Activated CD4-positive, alpha-beta memory T cell treated with anti-CD3 and anti-CD28 coated beads for 36 hours (primary cell): ENCODE data around the gene URM1. TPM values are rescaled to one million over a fixed set of nuclear protein-coding genes. Genes with fewer than 3 reads are reported as not detected.
"Not testable (repeated sequence)": the region's sequence is repeated elsewhere in the genome, so short reads cannot be mapped to it uniquely, and the experiment has no call there.

Source experiments
- CTCF ChIA-PET: fragments of 350-600 bp; sonication (Branson Sonifier 250); formaldehyde crosslinking; loops from one replicate; lab custom pipeline; 2021; ENCODE audit warnings: antibody characterized with exemption, inconsistent platforms; lab: Charles Lee
- POLR2A ChIA-PET: fragments of 350-600 bp; sonication (Branson Sonifier 250); formaldehyde crosslinking; loops from one replicate; lab custom pipeline; 2021; ENCODE audit warnings: antibody characterized with exemption; lab: Charles Lee
- DNase-seq: peaks from one replicate; pipeline ENCODE4 v3.0.0-alpha.2; 2020
- H3K27ac Mint-ChIP-seq: one replicate; pipeline ENCODE4 v1.8.0; 2021; ENCODE audit warnings: mixed read lengths
- H3K27me3 Mint-ChIP-seq: one replicate; pipeline ENCODE4 v1.8.0; 2021; ENCODE audit warnings: mixed read lengths
- H3K36me3 Mint-ChIP-seq: one replicate; pipeline ENCODE4 v1.8.0; 2021; ENCODE audit warnings: mixed read lengths
- H3K4me1 Mint-ChIP-seq: one replicate; pipeline ENCODE4 v1.8.0; 2021; ENCODE audit warnings: low read depth, mixed read lengths
- H3K4me3 Mint-ChIP-seq: one replicate; pipeline ENCODE4 v1.8.0; 2021; ENCODE audit warnings: mild to moderate bottlenecking, mixed read lengths
- H3K9me3 Mint-ChIP-seq: one replicate; pipeline ENCODE4 v1.8.0; 2021; ENCODE audit warnings: mixed read lengths
- intact Hi-C: fragments of 100-400 bp; cut with micrococcal nuclease; formaldehyde crosslinking; loops from one replicate; pipeline ENCODE4 v1.15.1; 2023
- total RNA-seq, 2 experiments: library from RNA; stranded (reverse); gene quantifications; one replicate each; pipeline ENCODE4 v1.2.3, GENCODE V29; 2021

The URM1 gene
- total RNA-seq, 2 experiments from 2014 or later, result 45.9 to 50.0 TPM

DNA sequence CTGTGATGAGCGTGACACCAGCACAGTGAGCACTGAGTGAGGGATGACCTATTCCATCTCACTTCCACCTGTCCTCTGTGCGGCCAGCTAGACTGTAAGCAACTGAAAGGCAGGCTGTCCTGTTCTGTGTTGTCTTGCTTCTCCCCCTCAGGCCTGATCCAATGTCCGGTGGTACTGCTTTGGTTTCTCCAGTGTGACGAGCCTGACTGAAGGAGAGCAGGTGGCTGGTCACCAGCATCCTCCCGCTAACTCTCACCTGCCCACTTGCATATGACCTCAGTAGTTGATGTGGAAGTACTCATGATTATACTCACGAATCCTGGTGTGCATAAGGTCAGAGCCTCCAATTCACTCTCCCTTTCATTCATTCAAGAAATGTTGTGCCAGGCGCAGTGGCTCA is 33.2 kb upstream of the URM1 start:
- H3K27ac Mint-ChIP-seq, result no peak overlapping the region
- peaks cover 5% of the 10 kb centered on the region for H3K36me3 Mint-ChIP-seq
- ChIA-PET POLR2A (interaction anchor here (0.7 kb wide), 1 partner anchor 115 kb away, joined by 5 read pairs; no protein-coding TSS in a partner anchor), CTCF (no interaction called here)
- no peaks in the 10 kb centered on the region for H3K9me3 Mint-ChIP-seq
- no peaks in the 10 kb centered on the region for H3K27me3 Mint-ChIP-seq
- DNase-seq, result no peak
- intact Hi-C loops, result no loop called here
- no peak overlapping the region for H3K4me3 Mint-ChIP-seq
- H3K4me1 Mint-ChIP-seq, result peaks cover 5% of the 10 kb centered on the region

DNA sequence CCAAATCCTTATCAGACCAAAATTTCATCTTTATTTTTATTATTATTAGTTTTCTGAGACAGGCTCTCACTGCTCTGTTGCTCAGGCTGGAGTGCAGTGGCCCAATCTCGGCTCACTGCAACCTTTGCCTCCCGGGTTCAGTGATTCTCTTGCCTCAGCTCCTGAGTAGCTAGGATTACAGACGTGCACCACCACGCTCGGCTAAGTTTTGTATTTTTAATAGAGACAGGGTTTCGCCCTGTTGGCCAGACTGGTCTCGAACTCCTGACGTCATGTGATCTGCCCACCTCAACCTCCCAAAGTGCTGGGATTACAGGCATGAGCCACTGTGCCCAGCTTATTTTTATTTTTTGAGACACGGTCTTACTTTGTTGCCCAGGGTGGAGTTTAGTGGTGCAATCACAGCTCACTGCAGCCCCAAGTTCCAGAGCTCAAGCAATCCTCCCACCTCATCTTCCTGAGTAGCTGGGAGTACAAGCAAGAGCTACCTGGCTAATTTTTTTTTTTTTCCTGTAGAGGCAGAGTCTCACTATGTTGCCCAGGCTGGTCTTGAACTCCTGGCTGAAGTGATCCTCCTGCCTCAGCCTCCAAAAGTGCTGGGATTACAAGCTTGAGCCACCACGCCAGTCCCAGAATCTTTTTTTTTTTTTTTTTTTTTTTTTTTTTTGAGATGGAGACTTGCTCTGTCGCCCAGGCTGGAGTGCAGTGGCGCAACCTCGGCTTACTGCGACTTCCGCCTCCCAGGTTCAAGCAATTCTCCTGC is 32.1 kb upstream of the URM1 start:
- ChIA-PET POLR2A (interaction anchor here (1.2 kb wide), 1 partner anchor 32 kb away, joined by 3 read pairs; the partner anchor contains the start of gene URM1), CTCF (interaction anchor here (1.8 kb wide), 1 partner anchor 44 kb away, joined by 6 read pairs; no protein-coding TSS in a partner anchor)
- H3K9me3 Mint-ChIP-seq, H3K36me3 Mint-ChIP-seq, DNase-seq, H3K4me1 Mint-ChIP-seq, intact Hi-C loops, H3K27ac Mint-ChIP-seq, H3K27me3 Mint-ChIP-seq: not testable (repeated sequence)
- peak overlapping the region; percentile 90 for H3K4me3 Mint-ChIP-seq

DNA sequence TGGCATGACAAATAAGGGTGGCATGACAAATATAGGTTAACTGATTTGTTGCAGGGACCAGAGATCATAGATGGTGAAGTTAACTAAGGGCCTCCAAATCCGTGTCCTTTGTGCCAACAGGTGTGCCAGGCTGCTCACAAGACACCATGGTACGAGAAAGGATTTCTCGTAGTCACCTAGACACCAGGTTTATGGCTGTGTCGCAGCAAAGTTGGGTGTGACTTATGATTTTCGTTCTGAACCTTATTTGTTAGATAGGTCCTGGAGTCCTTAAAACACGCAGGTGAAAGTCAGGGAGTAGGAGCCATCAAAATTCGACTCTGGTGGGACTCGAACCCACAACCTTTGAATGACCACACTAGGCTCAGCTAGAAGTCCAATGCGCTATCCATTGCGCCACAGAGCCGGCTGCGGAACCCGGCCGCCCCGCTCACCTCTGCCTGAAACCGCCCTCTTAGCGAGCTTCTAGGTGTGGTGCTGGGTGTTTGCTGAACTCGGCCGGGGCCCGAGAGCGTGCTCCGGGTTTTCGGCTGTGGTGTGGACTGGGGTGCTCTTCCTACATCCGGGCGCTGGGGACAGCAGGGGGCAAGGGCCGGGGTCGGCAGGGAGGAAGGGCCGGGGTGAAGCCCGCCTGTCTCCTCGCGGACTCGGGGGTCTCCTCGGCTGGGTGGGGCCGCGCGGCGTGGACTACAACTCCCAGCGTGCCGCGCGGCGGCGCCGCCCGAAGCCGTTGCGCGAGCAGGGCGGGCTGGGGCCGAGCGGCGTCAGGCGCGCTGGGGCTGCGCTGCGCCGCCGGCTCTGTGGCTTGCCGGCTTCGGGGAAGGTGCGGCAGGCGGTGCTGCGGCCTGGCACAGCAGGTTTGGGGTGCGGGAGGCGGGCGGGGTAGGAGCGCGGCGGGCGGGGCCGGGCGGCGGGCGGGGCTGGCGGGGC is 31.1 kb upstream of the URM1 start, which contains the start of gene SLC27A4:
TSS of gene SLC27A4 (plus strand) at position 767 of the 930 bp plus-strand sequence. CDS start 2,606 bp downstream, outside the sequence.
- POLR2A ChIA-PET, result interaction anchor here (0.6 to 1.2 kb wide), 3 partner anchors 13 to 79 kb away, joined by 3 read pairs; partner anchors contain the start of gene URM1
- H3K27me3 Mint-ChIP-seq, result no peaks in the 10 kb centered on the region
- peak within 1 kb of the TSS; percentile 76 for H3K27ac Mint-ChIP-seq

DNA sequence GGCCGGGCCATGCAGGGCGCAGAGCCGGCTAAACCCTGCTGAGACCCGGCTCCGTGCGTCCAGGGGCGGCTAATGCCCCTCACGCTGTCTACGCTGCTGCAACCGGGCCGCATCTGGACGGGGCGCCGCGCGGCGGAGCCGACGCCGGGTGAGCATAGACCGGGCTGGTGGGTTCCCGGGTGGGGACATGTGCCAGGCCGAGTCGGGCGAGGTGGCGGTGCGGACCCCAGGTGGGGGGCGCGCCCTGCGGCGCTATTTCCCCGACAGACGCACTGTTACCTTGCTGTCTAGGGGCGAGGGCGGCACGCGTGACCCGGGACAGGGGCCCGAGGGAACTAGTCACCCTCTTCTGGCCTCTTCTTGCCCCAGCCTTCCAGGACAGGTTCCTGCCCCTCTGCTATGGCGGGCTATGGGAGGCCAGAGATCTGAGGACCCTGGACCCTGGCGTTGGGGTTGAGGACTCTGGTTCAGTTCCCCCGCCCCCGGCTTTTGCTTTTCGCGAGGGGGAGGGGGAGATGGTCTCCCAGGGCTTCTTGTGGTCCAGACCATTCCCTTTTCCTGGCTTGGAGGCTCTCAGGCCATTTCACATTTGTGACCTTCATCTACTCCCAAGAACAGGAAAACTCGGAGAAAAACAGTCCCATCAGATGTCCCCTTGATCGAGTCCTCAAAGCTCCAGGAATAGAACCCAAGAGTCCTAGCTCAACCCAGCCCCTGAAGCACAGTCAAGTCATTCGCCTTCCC is 30.3 kb upstream of the URM1 start:
- H3K4me3 Mint-ChIP-seq, result peak overlapping the region; percentile 90
- DNase-seq, result no peak
- CTCF ChIA-PET, result interaction anchor here (0.5 to 2.1 kb wide), 28 partner anchors 12 to 1840 kb away, joined by 3 to 19 read pairs (median 4); partner anchors contain the start of genes CIZ1, GOLGA2, SWI5 and URM1
- H3K27me3 Mint-ChIP-seq, result no peaks in the 10 kb centered on the region
- intact Hi-C loops, result loop anchor here (1.0 to 2.0 kb wide), 4 partner anchors 19 to 90 kb away; partner anchors contain the start of genes COQ4, TRUB2 and URM1
- peak overlapping the region; percentile 76 for H3K27ac Mint-ChIP-seq
- H3K36me3 Mint-ChIP-seq, result peaks cover 6% of the 10 kb centered on the region
- peaks cover 5% of the 10 kb centered on the region for H3K4me1 Mint-ChIP-seq
- POLR2A ChIA-PET, result interaction anchor here (0.6 to 1.0 kb wide), 3 partner anchors 18 to 115 kb away, joined by 3 to 5 read pairs (median 3); partner anchors contain the start of gene ODF2
- no peaks in the 10 kb centered on the region for H3K9me3 Mint-ChIP-seq

More for the DNA sequence above, 31.1 kb upstream of the URM1 start, which contains the start of gene SLC27A4:
- CTCF ChIA-PET, result interaction anchor here (0.6 to 1.8 kb wide), 2 partner anchors 45 to 85 kb away, joined by 3 to 6 read pairs; no protein-coding TSS in a partner anchor
- Mint-ChIP-seq H3K9me3 (no peaks in the 10 kb centered on the region), H3K4me1 (peaks cover 5% of the 10 kb centered on the region), H3K4me3 (peak within 1 kb of the TSS; percentile 90), H3K36me3 (peaks cover 6% of the 10 kb centered on the region)
- peak; percentile 84 for DNase-seq
- intact Hi-C loops, result loop anchor here (1.0 to 2.0 kb wide), 3 partner anchors 18 to 89 kb away; partner anchors contain the start of genes COQ4, TRUB2 and URM1

DNA sequence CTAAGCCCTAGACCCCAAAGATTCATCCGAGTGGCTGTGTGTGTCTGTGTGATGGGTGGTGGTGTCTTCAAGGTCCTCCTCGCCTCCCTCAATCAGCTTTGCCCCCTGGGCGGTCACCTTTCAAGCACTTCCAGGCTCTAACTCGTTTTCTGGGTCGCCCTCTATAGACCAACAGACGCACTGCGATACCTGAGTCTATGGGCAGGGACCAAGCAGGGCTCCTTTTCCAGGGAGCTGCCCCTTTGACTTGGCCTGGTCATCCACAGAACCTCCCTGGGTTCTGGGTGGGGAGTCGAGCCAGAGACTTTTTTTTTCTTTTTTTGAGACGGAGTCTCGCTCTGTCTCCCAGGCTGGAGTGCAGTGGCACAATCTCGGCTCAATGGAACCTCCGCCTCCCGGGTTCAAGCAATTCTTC is 29.7 kb upstream of the URM1 start:
- CTCF ChIA-PET, result interaction anchor here (0.6 to 2.1 kb wide), 26 partner anchors 12 to 1840 kb away, joined by 3 to 19 read pairs (median 4); partner anchors contain the start of genes CIZ1, GOLGA2, SWI5 and URM1
- H3K36me3 Mint-ChIP-seq, result peaks cover 6% of the 10 kb centered on the region
- peak overlapping the region; percentile 90 for H3K4me3 Mint-ChIP-seq
- no peaks in the 10 kb centered on the region for H3K27me3 Mint-ChIP-seq
- peak overlapping the region; percentile 76 for H3K27ac Mint-ChIP-seq
- POLR2A ChIA-PET, result interaction anchor here (0.6 to 1.0 kb wide), 4 partner anchors 17 to 114 kb away, joined by 3 to 5 read pairs (median 3); partner anchors contain the start of gene ODF2
- peak; percentile 83 for DNase-seq
- no peaks in the 10 kb centered on the region for H3K9me3 Mint-ChIP-seq
- intact Hi-C loops, result loop anchor here (1.0 to 2.0 kb wide), 3 partner anchors 29 to 91 kb away; partner anchors contain the start of gene URM1
- peaks cover 5% of the 10 kb centered on the region for H3K4me1 Mint-ChIP-seq

DNA sequence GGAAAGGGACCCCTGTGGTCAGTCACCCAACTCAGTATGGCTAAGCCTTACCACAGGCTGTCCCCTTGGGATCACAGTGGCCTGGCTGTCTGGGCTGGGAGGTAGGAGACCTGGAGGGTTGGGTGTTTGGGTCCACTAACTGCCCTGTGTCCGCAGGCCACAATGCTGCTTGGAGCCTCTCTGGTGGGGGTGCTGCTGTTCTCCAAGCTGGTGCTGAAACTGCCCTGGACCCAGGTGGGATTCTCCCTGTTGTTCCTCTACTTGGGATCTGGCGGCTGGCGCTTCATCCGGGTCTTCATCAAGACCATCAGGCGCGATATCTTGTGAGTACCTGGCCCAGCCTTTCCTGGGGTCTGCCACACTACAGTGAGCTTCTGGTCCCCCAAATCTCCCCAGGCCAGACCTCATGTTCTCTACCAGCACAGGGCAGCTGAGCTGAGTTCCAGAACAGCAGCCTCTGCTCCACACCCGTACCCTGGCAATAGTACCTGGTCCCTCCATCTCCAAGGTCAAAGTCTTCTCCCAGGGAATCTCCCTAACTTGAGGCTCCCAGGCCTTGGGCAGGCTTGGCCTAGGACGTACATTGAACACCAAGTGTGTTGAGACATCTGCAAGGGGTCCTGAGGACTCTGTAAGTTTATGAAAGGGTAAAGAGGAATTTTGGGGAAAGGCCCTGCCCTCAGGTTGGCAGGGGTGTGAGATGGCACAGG is 28.0 kb upstream of the URM1 start:
- H3K9me3 Mint-ChIP-seq, result no peaks in the 10 kb centered on the region
- ChIA-PET CTCF (interaction anchor here (1.5 to 2.0 kb wide), 2 partner anchors 28 to 48 kb away, joined by 3 to 7 read pairs; partner anchors contain the start of gene URM1), POLR2A (no interaction called here)
- peaks cover 5% of the 10 kb centered on the region for H3K4me1 Mint-ChIP-seq
- H3K27ac Mint-ChIP-seq, result no peak overlapping the region
- intact Hi-C loops, result no loop called here
- no peaks in the 10 kb centered on the region for H3K27me3 Mint-ChIP-seq
- no peak for DNase-seq
- no peak overlapping the region for H3K4me3 Mint-ChIP-seq
- H3K36me3 Mint-ChIP-seq, result peaks cover 6% of the 10 kb centered on the region

DNA sequence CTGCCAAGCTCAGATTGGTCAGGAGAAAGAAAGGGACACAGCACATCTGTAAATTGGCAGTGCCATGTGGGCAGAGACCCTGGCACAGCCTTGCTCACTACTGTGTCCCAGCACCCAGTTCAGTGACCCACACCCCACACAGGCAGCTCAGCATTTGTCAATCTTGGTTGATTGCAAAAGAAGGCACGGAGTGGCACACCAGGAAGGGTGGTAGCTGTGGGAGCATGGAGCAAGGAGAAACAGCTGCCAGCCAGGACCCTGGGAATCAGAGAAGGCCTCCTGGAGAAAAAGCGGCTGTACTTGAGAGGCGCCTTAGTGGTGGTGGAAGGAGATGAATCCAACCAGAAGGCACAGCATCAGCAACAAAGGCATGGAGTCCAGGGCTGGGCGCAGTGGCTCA is 27.3 kb upstream of the URM1 start:
- Mint-ChIP-seq H3K36me3 (peaks cover 8% of the 10 kb centered on the region), H3K4me3 (no peak overlapping the region), H3K9me3 (no peaks in the 10 kb centered on the region), H3K4me1 (peaks cover 5% of the 10 kb centered on the region), H3K27ac (no peak overlapping the region), H3K27me3 (no peaks in the 10 kb centered on the region)
- ChIA-PET POLR2A (no interaction called here), CTCF (interaction anchor here (0.8 to 2.0 kb wide), 2 partner anchors 48 to 219 kb away, joined by 3 to 7 read pairs; no protein-coding TSS in a partner anchor)
- intact Hi-C loops, result no loop called here
- DNase-seq, result no peak

DNA sequence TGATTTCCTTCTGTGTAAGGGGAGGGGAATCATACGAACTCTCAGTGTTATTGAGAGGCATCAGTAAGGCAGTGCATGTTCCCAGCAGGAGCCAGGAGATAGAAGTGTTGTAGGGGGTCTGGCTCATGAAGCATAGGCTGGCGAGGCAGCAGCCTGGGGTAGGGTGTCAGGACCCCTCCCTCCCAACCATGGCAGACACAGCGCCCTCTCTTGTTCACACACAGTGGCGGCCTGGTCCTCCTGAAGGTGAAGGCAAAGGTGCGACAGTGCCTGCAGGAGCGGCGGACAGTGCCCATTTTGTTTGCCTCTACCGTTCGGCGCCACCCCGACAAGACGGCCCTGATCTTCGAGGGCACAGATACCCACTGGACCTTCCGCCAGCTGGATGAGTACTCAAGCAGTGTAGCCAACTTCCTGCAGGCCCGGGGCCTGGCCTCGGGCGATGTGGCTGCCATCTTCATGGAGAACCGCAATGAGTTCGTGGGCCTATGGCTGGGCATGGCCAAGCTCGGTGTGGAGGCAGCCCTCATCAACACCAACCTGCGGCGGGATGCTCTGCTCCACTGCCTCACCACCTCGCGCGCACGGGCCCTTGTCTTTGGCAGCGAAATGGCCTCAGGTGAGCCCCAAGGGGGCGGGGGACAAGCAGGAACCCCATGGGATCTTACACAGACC is 26.1 kb upstream of the URM1 start:
- Mint-ChIP-seq H3K4me3 (no peak overlapping the region), H3K27ac (no peak overlapping the region), H3K36me3 (peaks cover 13% of the 10 kb centered on the region), H3K4me1 (peaks cover 5% of the 10 kb centered on the region), H3K9me3 (no peaks in the 10 kb centered on the region), H3K27me3 (no peaks in the 10 kb centered on the region)
- DNase-seq, result no peak
- intact Hi-C loops, result no loop called here
- ChIA-PET CTCF (interaction anchor here (0.8 to 2.0 kb wide), 4 partner anchors 17 to 220 kb away, joined by 3 to 7 read pairs (median 4); partner anchors contain the start of gene CERCAM), POLR2A (no interaction called here)

DNA sequence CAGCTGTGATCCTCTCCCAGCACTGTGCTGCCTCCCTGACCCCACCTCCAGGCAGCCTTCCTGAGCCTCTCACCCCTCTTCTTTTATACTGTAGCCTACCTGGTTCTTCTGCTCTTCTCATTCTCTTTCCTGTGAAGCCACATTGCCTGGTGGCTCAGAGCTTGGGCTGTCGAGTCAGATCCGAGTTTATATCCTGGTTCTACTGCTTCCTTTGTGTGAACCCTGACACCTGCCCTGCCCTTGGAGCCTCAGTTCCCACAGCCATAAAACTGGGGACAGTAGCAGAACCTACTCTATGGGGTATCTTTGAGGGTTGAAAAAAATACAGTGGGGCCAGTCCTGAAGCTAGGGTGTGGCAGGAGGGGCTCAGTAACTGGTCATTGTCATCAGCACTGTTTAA is 22.0 kb upstream of the URM1 start:
- no peak overlapping the region for H3K27ac Mint-ChIP-seq
- H3K27me3 Mint-ChIP-seq, result no peaks in the 10 kb centered on the region
- peaks cover 16% of the 10 kb centered on the region for H3K36me3 Mint-ChIP-seq
- ChIA-PET POLR2A (no interaction called here), CTCF (interaction anchor here (0.9 to 2.2 kb wide), 3 partner anchors 12 to 90 kb away, joined by 3 to 6 read pairs (median 3); no protein-coding TSS in a partner anchor)
- no peak overlapping the region for H3K4me3 Mint-ChIP-seq
- no peaks in the 10 kb centered on the region for H3K4me1 Mint-ChIP-seq
- intact Hi-C loops, result no loop called here
- H3K9me3 Mint-ChIP-seq, result no peaks in the 10 kb centered on the region
- no peak for DNase-seq

DNA sequence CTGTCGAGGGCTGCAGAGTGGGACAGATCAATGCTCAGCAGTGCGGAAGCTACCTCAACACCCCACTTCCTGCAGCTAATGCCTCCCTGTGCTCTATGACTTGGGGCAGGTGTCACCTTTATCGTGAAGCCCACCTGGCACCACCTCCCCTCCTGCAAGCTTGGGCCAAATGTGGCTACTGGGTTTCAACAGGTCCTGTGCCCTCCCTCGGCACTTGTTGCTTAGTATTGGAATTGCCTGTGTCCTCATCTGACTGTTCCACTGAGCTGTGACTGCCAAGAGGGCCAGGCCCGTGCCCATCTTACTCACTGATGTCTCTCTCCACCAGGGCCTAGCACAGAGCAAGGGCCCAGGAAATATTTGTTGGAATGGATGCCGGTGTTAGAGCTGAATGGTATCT is 21.4 kb upstream of the URM1 start:
- H3K27me3 Mint-ChIP-seq, result no peaks in the 10 kb centered on the region
- no peaks in the 10 kb centered on the region for H3K9me3 Mint-ChIP-seq
- peaks cover 17% of the 10 kb centered on the region for H3K36me3 Mint-ChIP-seq
- POLR2A ChIA-PET, result no interaction called here
- H3K27ac Mint-ChIP-seq, result no peak overlapping the region
- intact Hi-C loops, result no loop called here
- no peak for DNase-seq
- no peaks in the 10 kb centered on the region for H3K4me1 Mint-ChIP-seq
- H3K4me3 Mint-ChIP-seq, result no peak overlapping the region
- CTCF ChIA-PET, result interaction anchor here (0.9 to 2.2 kb wide), 3 partner anchors 11 to 89 kb away, joined by 3 to 6 read pairs (median 3); no protein-coding TSS in a partner anchor
